ENCODE data around the gene C6orf120.

GRCh38 chr6:169726049-169726400 lies 24.1 kb downstream of the C6orf120 start:
- TF ChIP-seq CTCF (conservative IDR thresholded peaks at IDR 0.05) (no peak), ZFX (IDR thresholded peaks at IDR 0.05) (no peak)

All from C4-2B (cell line).